Activated CD8-positive, alpha-beta memory T cell treated with anti-CD3 and anti-CD28 coated beads, Interleukin-2, amount 50 U/mL, for 4 hours (primary cell): ENCODE data around the gene DYRK4.

Source experiments
- DNase-seq: peaks from one replicate; pipeline ENCODE4 v3.0.0-alpha.2; 2020

DYRK4 gene

GRCh38 chr12:4630262-4630661, 68.3 kb downstream of the DYRK4 start:
- DNase-seq = no peak

DNA sequence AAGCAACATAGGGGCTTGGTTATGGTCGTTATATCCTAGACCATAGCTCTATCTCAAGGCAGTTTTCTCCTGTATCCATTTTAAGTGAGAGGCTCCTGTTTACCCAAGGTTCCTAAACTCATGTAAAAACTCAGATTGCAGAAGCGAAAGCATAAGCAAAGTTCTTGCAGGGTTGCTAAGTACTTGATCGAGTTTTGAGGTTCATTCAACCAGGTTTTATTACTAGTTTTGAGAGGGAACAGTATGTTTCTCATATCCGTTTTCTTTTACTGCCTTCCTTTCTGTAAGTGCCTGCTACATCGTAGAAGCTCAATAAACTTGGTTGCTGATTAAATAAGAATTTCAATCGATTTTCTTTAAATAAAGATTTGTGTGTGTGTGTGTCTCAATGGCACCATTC, 81.7 kb downstream of the DYRK4 start:
- no peak for DNase-seq

DNA sequence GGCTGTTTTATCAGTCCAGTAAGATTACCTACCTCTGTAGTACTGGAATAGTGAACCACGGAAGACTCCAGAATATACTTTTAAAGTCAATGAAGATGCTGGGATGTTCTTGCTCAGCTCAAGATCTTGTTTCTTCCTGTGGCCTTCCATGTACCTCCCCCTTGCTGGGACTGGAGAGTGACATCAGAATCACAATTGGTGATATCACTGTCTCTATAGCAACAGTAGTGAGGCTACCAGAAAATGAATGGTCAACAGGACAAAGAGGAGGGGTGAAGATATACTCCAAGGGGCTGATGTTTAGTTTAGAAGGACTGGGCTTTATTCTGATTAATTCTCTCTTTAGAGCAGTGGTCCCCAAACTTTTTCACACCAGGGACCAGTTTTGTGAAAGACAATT, 83.0 kb downstream of the DYRK4 start:
- DNase-seq = no peak

- DNase-seq = no peak
These were observed 86.1 kb downstream of the DYRK4 start for GRCh38 chr12:4648104-4648500.

- DNase-seq = peak; percentile 74
These were observed 86.7 kb downstream of the DYRK4 start, which contains the start of the genes AKAP3 and NDUFA9 for GRCh38 chr12:4648501-4649357. AKAP3 (minus strand) TSS chr12:4649051; CDS start chr12:4638196, 10,855 bp downstream. NDUFA9 (plus strand) TSS chr12:4649114; CDS start chr12:4649127, 13 bp downstream.

DNA sequence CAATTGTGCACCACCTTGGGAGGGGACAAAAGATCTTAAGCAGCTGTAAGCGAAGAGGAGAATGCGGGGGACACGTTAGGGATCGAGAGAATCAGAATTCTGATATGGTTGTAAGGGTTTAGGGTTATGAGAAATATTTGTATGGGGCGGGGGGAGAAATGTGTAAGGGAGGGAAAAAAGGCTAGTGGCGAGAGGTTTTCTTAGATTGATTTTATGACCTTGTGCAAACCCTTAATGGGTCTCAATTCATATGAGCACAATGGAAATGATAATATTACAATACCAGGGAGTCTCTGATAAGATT, 87.3 kb downstream of the DYRK4 start:
- no peak for DNase-seq

- DNase-seq = no peak
These were observed 91.2 kb downstream of the DYRK4 start for GRCh38 chr12:4653257-4653656.

DNA sequence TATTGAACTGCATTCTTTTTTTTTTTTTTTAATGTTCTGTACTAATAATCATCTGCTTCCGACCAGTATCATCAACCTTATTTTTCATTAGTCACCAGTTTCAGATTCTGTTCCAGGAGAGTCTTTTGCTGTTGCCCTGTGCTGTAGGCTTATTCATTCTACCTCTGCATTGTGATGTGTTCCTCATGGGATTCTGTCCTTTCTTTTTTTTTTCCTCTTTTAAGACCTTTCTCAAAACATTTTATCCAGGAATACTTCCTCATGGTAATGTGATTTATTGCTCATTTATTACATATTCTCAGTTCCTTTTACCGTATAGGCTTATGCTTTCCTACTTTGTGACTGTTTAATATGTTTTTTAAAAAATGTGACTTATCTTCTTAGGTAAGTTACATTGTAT, 91.7 kb downstream of the DYRK4 start:
- DNase-seq = no peak
